ENCODE data around the gene TMPRSS11B.

Gene TMPRSS11B

GRCh38 chr4:68278029-68278428, 32.5 kb upstream of the TMPRSS11B start:
- no peak for DNase-seq (ENCODE audit: low spot score)

DNA sequence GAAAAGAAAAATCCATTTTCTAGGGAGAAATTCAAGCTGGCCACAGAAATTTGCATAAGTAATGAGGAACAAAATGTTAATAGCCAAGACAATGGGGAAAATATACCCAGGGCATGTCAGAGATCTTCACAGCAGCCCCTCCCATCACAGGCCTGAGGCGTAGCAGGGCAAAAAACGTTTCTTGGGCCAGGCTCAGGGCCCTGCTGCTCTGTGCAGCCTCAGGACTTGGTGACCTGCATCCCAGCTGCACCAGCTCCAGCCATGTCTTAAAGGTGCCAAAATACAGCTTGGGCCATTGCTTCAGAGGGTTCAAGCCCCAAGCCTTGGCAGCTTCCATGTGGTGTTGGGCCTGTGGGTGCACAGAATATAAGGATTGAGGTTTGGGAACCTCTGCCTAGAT, 32.1 kb upstream of the TMPRSS11B start:
- no peak for DNase-seq (ENCODE audit: low spot score)
- TF ChIP-seq, protein P1, sequence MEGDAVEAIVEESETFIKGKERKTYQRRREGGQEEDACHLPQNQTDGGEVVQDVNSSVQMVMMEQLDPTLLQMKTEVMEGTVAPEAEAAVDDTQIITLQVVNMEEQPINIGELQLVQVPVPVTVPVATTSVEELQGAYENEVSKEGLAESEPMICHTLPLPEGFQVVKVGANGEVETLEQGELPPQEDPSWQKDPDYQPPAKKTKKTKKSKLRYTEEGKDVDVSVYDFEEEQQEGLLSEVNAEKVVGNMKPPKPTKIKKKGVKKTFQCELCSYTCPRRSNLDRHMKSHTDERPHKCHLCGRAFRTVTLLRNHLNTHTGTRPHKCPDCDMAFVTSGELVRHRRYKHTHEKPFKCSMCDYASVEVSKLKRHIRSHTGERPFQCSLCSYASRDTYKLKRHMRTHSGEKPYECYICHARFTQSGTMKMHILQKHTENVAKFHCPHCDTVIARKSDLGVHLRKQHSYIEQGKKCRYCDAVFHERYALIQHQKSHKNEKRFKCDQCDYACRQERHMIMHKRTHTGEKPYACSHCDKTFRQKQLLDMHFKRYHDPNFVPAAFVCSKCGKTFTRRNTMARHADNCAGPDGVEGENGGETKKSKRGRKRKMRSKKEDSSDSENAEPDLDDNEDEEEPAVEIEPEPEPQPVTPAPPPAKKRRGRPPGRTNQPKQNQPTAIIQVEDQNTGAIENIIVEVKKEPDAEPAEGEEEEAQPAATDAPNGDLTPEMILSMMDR (IDR thresholded peaks at IDR 0.05; ENCODE audit: extremely low read depth, missing control alignments), result no peak

More at GRCh38 chr4:68278029-68278428, 32.5 kb upstream of the TMPRSS11B start:
- TF ChIP-seq, protein P1 (IDR thresholded peaks at IDR 0.05; ENCODE audit: extremely low read depth, missing control alignments), result no peak

DNA sequence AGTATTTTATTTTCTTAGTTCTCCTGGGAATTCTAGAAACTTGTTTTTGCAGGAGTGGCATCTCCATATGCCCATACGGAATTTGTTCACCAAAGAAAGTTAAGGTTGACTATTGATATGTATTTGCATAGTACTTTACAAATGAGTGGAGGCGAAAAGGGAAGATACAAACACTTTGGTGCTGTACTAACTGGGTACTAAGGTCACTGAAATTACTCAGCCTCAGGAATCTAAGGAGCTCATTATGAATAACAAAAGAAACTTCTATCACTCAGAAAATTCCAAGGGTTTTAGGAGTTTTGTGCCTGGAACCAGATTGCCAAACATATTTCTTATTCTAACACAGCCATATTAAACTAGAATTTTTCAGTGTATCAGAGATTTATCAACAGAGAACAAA, 27.4 kb upstream of the TMPRSS11B start:
- TF ChIP-seq, protein P1 (IDR thresholded peaks at IDR 0.05; ENCODE audit: extremely low read depth, missing control alignments), result no peak
- no peak for DNase-seq (ENCODE audit: low spot score)

DNA sequence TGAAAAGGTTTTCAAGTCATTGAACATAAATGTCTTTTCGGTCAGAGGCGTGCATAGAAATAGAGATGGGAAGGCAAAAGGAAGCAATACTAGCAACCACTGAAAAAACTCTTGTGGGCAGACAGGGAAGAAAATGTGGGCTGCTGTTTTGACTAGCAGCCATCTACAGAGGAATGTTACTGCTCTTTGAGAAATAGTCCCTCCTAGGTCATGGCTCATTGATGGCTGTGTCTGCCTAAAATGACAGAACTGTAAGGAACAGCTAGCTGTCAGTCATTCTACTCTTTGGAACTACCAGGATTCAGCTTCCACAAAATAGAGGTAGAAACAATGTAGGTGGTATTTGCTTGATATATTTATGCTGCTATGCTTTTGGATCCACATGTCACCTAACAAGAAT, 26.9 kb upstream of the TMPRSS11B start:
- no peak for DNase-seq (ENCODE audit: low spot score)

GRCh38 chr4:68271851-68272357, 26.4 kb upstream of the TMPRSS11B start:
- DNase-seq (ENCODE audit: low spot score), result peak; percentile 43
- TF ChIP-seq, protein P1 (IDR thresholded peaks at IDR 0.05; ENCODE audit: extremely low read depth, missing control alignments), result peak; percentile 17

More for the DNA sequence above, 26.9 kb upstream of the TMPRSS11B start:
- TF ChIP-seq, protein P1 (IDR thresholded peaks at IDR 0.05; ENCODE audit: extremely low read depth, missing control alignments), result no peak

- TF ChIP-seq, protein P1 (IDR thresholded peaks at IDR 0.05; ENCODE audit: extremely low read depth, missing control alignments), result no peak
Measured at GRCh38 chr4:68267433-68267944, 22.0 kb upstream of the TMPRSS11B start.

GRCh38 chr4:68264875-68265565, 19.5 kb upstream of the TMPRSS11B start:
- no peak for DNase-seq (ENCODE audit: low spot score)
- TF ChIP-seq, protein P1 (IDR thresholded peaks at IDR 0.05; ENCODE audit: extremely low read depth, missing control alignments), result no peak

More at GRCh38 chr4:68267433-68267944, 22.0 kb upstream of the TMPRSS11B start:
- DNase-seq (ENCODE audit: low spot score), result no peak

All from GM20000 (cell line).